ENCODE measurements around the gene CUX1. TPM values are rescaled to one million over a fixed set of nuclear protein-coding genes. Genes with fewer than 3 reads are reported as not detected.
"Not testable (repeated sequence)": the region's sequence is repeated elsewhere in the genome, so short reads cannot be mapped to it uniquely, and the experiment has no call there.

Gene CUX1
- total RNA-seq, 1 donor from 2014 or later, result 46.5 TPM

DNA sequence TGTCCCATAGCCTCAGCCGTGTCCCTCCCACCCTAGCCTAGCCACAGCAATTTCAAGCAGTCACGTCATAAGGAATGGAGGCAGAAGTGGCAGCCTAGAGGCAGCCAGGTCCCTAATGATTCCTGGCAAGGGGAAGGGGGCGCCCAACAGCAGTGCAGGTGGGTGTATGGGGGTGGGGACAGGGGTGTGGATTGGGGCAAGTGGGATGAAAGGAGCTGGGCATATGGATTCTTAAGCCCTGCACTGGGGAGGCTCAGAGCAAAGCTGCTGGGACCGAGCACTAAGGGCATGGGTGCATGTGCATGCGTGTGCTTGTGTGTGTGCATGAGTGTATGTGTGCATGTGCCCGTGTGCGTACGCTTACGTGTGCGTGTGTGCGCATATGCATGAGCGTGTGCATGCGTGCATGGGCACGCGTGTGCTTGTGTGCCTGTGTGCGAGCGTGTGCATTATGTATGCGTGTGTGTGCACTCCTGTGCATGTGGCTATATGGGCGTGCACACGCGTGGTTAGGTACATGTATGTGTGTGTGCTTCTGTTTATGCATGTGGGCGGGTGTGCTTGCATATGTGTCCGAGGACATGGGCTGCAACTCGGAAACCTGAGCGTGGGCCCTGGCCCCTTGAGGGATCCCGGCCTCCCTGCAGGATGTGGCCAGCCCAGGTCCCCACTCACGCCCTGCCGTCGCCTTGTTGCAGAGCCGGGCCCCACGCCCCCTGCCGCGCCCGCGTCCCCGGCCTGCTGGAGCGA lies 503.4 kb downstream of the CUX1 start:
- DNase-seq (ENCODE audit: low read depth), result no peak

DNA sequence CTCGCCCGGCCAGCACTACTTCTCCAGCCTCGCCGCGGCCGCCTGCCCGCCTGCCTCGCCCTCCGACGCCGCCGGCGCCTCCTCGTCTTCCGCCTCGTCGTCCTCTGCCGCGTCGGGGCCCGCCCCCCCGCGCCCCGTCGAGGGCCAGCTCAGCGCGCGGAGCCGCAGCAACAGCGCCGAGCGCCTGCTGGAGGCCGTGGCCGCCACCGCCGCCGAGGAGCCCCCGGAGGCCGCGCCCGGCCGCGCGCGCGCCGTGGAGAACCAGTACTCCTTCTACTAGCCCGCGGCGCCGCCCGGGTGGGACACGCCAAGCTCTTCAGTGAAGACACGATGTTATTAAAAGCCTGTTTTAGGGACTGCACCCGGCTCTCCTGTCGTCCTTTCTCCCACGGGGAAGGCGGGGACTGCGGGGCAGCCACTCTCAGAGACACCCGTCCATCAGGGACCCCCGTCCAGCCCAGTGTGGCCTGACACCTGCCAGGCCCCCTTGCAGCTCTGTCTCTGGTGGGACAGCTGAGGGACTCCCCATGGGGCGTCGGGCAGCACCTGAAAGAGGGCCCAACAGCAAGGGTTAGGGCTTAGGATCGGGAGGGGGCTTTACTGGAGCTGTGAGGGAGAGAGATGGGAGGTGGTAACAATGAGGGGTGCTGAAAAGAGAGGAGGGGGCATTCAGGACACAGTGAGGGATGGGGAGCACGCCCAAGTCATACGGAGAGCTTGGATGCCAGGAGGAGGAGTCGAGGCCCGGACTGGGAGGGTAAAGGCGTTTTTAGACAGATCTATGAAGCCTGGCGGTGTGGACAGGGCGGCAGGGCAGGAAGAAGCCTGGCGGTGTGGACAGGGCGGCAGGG lies 504.1 kb downstream of the CUX1 start:
- no peak for DNase-seq (ENCODE audit: low read depth)

GRCh38 chr7:102322202-102322715 lies 504.8 kb downstream of the CUX1 start:
- DNase-seq (ENCODE audit: low read depth), result no peak

GRCh38 chr7:102323914-102324195 lies 506.4 kb downstream of the CUX1 start:
- DNase-seq (ENCODE audit: low read depth), result no peak

DNA sequence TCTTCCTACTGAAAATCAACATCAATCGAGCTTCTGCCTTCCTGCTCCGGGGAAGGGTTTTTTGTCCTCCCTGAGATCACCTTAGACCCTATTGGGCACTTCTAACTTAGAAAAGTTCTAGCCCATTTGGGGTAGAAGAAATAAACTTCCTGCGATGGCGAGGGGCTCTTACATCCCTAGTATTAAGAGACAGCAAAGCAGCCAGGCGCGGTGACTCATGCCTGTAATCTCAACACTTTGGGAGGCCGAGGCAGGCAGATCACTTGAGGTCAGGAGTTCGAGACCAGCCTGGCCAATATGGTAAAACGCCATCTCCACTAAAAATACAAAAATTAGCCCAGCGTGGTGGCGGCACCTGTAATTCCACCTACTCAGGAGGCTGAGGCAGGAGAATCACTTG lies 507.7 kb downstream of the CUX1 start:
- DNase-seq (ENCODE audit: low read depth), result not testable (repeated sequence)

DNA sequence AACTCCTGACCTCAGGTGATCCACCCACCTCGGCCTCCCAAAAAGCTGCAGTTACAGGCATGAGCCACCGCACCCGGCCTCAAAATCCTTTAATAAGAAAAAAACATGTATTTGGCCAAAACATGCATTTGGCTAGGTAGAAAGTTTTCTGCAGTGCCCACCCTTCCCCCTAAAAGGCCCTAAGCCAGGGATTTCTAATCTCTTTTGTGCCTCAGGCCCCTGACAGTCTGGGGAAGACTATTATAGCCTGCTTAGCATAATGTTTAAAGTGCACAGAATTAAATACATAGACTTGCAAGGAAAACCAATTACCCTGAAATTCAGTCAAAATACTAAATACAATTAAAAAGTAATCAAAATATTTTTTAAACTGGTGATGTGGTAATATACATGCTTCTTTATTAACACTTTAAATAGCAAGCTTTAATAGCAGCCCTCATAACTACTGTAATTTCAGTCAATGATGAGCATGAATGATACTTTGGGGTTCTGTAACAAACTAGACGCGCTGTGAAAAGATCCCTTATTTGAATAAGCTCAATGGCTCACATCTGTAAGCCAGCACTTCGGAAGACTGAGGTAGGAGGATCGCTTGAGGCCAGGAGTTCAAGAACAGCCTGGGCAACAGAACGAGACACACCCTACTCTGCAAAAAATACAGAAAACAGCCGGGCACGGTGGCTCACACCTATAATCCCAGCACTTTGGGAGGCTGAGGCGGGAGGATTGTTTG lies 508.9 kb downstream of the CUX1 start:
- DNase-seq (ENCODE audit: low read depth), result no peak

DNA sequence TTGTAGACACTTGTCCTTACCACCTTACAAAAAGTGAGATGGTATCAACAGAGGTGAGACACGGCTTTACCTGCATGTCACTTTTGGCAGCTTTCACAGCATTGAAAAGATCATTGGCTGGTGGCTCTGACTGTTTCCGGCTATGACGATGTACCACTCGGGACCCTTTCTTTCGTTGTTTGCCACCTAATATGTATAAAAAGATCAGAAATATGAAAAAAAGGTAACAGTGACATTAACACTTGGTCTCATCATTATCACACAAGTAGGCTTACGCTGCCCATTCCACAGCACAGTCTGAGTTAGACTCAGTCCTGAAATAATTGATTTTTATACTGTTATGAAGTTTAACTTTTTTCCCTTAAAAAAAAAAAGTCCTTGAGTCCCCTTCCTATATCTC lies 509.8 kb downstream of the CUX1 start:
- not testable (repeated sequence) for DNase-seq (ENCODE audit: low read depth)

DNA sequence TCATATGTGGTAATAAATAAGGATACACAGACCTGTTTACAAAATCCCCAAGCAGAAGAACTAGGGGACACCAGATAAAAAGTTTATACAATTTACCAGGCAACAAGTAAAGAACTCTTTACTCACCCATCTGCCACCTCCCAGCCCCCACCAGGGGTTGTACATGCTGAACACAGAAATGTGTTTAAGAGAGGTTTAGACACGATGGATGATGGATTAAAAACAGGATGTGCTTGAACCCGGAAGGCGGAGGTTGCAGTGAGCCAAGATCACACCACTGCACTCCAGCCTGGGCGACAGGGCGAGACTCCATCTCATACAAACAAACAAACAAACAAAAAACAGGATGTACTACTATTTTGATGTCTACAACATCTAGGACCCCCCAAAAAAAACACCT lies 511.4 kb downstream of the CUX1 start:
- DNase-seq (ENCODE audit: low read depth), result not testable (repeated sequence)

DNA sequence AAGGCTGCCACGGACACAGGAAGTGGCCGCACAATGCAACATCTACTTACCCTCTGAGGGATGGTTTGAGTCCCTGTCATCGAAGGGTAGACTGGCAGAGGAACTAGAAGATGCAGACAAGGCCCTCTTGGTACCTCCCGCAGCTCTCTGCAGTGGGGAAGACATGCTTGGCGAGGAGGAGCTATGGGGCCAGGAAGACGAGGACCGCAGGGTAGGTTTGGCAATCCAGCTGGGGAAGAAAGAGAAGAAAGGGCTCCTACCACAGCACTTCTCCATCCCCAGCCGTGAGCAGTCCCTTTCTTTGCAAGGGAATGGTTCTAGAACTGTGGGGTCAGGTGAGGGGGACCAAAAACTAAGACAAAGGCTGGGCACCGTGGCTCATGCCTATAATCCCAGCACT lies 511.9 kb downstream of the CUX1 start:
- not testable (repeated sequence) for DNase-seq (ENCODE audit: low read depth)

DNA sequence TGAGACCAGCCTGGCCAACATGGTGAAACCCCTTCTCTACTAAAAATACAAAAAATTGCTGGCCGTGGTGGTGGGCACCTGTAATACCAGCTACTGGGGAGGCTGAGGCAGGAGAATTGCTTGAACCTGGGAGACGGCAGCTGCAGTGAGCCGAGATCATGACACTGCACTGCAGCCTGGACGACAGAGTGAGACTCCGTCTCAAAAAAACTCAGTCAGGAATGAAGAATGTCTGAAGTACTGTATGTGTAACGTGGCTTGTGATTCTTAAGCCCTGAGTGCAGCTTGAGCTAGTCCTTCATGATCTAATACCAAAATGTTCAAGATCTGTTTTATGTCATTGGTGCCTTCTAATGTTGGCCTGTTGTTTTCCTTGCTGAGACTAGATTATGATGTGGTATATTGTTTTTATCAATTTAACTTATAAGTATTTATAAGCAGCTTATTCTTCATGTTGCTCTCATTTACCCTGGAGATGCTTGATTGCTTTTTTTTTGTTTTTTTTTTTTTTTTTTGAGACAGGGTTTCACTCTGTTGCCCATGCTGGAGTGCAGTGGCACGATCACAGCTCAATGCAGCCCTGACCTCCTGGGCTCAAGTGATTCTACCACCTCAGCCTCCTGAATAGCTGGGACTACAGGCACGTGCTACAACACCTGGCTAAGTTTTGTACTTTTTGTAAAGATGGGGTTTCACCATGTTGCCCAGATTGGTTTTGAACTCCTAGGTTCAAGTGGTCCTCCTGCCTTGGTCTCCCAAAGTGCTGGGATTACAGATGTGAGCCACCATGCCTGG lies 513.4 kb downstream of the CUX1 start:
- DNase-seq (ENCODE audit: low read depth), result not testable (repeated sequence)

Small RNA genes within 50 kb of the gene (microRNA-seq; reads per million reads assigned to microRNA genes)
- gene MIR4285, result not detected

Other genes with a start within 250 kb of the CUX1 start
- 0.31 TPM in 1 of 2 replicates, not detected in the other for gene MYL10, start 188.3 kb upstream of the CUX1 start, total RNA-seq

Measured in myocyte (in vitro differentiated cells).